BE2C (cell line): ENCODE data around the gene RXRA.

Source experiments
- DNase-seq: peaks from one replicate; pipeline ENCODE4 v3.0.0-alpha.2; 2020
- H3K27me3 ChIP-seq: fragments of 250-450 bp; sonication (Bioruptor Pico); 2 replicates; pipeline ENCODE4 v1.5.1; 2020; ENCODE audit warnings: mild to moderate bottlenecking
- H3K36me3 ChIP-seq: fragments of 250-450 bp; sonication (Bioruptor Pico); 2 replicates; pipeline ENCODE4 v1.5.1; 2020; ENCODE audit warnings: mild to moderate bottlenecking
- H3K4me1 ChIP-seq: fragments of 250-450 bp; sonication (Bioruptor Pico); 2 replicates; pipeline ENCODE4 v1.5.1; 2020
- H3K4me3 ChIP-seq: 2 replicates; pipeline ENCODE4 v1.5.1; 2011; ENCODE audit warnings: low read depth, low read length
- H3K9me3 ChIP-seq: fragments of 250-450 bp; sonication (Bioruptor Pico); 2 replicates; pipeline ENCODE4 v1.5.1; 2020
- TF ChIP-seq, protein P1 (sequence below): IDR thresholded peaks from 2 replicates; pipeline ENCODE4 v1.5.1; 2012; ENCODE audit warnings: mild to moderate bottlenecking, low read depth, low read length

RXRA gene

DNA sequence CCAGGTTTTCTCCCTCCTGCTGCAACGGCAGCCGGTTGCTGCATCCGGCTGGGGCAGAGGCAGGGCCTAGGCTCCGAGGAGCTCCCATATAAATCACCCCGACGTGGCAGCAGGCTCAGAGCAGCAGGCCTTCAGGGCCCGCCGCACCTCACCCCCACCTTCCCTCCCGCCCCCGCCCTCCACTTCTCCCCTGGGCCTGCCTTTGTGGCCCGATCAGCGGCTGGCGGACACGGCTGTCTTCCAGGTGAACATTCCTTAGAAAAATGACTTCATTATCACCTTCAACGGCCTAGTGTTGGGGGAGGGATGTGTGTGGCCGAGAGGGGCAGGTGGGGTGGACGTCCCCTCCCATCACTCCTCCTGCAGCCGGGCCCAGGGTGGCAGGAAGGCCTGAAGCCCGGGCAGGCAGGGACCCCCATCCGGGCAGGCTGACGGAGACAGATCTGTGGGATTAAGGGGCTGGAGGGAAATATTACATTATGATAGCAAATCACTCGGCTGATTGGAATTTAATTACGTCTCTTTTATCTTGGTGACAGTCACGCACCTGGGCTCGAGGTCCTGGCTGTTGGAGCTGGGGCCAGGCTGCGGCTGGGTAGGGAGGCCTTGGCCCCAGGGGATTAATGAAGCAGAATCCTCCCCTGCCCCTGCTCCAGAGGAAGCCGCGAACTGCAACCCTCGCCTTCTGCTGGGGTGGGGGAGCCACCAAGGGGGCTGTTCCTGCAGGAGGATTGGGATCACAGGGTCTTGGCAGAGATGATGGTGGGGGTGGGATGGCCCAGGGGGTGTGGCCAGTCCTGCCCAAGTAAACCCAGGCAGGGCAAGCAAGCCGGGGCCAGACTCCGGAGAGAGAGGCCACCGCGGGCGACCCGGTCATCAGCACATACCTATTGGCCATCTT, 38.4 kb upstream of the RXRA start:
- Histone ChIP-seq H3K9me3 (no peaks in the 10 kb centered on the region), H3K4me1 (peaks cover 9% of the 10 kb centered on the region), H3K36me3 (no peaks in the 10 kb centered on the region), H3K27me3 (no peaks in the 10 kb centered on the region), H3K4me3 (no peak overlapping the region)
- TF ChIP-seq, protein P1, sequence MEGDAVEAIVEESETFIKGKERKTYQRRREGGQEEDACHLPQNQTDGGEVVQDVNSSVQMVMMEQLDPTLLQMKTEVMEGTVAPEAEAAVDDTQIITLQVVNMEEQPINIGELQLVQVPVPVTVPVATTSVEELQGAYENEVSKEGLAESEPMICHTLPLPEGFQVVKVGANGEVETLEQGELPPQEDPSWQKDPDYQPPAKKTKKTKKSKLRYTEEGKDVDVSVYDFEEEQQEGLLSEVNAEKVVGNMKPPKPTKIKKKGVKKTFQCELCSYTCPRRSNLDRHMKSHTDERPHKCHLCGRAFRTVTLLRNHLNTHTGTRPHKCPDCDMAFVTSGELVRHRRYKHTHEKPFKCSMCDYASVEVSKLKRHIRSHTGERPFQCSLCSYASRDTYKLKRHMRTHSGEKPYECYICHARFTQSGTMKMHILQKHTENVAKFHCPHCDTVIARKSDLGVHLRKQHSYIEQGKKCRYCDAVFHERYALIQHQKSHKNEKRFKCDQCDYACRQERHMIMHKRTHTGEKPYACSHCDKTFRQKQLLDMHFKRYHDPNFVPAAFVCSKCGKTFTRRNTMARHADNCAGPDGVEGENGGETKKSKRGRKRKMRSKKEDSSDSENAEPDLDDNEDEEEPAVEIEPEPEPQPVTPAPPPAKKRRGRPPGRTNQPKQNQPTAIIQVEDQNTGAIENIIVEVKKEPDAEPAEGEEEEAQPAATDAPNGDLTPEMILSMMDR, result no peak
- peak; percentile 55 for DNase-seq

DNA sequence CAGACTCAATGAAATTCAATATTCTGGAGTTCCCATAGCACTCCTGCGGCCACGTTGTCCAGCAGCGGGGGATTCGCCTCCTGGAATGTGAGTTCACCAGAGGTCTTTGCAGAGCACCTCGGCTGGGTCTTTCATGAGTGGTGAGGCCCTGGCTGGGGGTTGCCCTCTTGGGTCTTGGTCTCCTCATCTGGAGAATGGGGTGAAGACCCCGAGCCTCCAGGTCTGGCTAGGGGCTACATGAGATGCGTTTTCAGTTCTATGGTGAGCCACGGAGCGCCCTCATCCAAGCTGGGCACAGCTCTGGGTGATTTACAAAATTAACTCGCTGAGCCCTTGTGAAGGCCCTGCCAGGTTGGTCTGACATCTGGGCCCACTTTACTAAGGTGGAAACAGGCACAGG, 37.5 kb upstream of the RXRA start:
- peaks cover 17% of the 10 kb centered on the region for H3K4me1 ChIP-seq
- TF ChIP-seq, protein P1, result no peak
- no peak for DNase-seq
- no peaks in the 10 kb centered on the region for H3K9me3 ChIP-seq
- H3K4me3 ChIP-seq, result no peak overlapping the region
- H3K27me3 ChIP-seq, result no peaks in the 10 kb centered on the region
- H3K36me3 ChIP-seq, result no peaks in the 10 kb centered on the region

DNA sequence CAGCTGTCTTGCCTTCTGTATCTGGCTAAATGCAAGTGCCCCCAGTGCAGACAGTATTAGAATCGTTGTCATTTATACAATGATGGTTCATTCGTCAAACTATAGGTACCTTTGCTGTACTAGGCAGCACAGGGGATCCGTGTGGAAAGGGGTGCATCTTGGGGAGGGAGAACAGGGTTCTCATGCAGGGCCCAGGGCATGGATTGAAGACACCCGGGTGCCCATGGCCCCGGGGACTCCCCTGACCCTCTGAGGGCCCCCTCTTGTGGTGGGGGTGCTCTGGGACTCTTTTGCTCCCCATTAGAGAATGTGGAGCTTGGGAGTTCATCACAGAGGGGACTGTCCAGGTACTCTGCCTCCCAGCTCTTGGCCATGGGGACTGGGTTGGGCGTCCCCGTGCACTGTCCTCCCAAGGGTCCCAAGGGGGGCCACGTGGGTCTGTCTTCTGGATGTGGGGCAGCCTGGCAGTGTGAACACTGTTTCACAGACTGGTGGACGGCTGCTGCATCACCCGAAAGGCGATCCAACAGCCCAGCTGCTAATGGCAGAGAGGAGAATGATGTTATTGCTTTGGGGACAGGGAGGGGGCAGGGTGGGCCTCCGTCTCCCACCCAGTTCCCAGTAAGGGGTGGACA, 36.9 kb upstream of the RXRA start:
- no peaks in the 10 kb centered on the region for H3K36me3 ChIP-seq
- no peak for DNase-seq
- TF ChIP-seq, protein P1, result no peak

DNA sequence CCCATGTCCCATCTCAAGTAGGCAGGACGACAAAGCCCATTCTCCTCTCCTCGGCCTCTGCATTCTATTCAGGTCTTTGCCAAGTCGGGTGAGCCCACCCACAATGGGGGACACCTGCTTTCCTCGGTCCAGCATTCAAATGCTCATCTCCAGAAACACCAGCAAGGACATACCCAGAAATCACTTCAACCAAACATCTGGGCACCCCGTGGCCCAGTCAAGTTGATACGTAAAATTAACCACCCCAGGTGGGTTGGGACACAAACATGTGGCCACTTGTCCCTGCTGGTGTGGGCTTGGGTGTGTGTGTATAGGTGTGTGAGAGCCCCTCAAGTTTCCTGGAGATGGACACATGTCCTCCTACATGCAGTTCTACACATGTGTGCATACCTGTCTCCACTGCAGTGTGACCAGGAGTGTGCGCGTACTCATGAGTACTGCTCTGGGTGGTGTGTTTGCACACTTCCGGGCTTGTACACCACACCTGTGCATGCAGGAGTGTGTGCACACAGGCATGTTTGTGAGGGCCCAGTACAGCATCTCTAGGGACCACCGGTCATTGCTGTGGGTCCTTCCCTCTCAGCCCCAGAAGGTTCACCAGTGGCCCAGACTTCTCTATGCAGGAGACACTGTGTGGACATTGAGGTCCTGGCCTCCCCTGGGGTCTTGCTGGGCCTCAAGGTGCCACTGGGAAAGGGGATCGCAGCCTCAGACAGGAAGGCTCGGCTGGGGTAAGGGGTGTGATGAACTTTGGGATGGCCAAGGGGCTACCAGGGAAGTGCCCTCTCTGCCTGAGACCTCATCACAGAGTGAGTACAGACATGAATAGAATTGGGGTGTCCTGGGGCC, 35.4 kb upstream of the RXRA start:
- H3K27me3 ChIP-seq, result no peaks in the 10 kb centered on the region
- H3K4me1 ChIP-seq, result peaks cover 25% of the 10 kb centered on the region

More for the DNA sequence above, 36.9 kb upstream of the RXRA start:
- Histone ChIP-seq H3K4me1 (peaks cover 21% of the 10 kb centered on the region), H3K4me3 (no peak overlapping the region), H3K27me3 (no peaks in the 10 kb centered on the region), H3K9me3 (no peaks in the 10 kb centered on the region)

DNA sequence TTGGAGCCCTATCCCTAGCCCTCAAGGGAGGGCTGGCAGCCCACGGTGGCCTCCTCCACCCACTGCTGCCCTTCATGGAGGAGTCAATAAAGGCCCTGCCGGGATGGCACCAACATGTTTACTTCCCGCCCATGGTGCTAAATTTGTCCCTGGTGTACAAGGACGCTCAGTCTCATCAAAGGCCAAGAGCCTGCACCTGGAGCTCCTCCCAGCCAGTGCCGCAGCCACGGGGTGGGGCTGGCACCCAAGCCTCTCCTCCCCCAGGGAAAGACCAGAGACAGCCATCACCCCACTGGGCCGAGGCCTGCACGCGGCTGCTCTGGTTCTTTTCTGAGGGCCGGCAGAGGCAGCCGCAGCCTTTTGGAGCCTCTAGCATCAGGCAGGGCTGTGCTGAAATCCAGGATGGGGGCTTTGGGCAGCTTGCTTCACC, 34.8 kb upstream of the RXRA start:
- Histone ChIP-seq H3K4me3 (no peak overlapping the region), H3K36me3 (no peaks in the 10 kb centered on the region), H3K4me1 (peaks cover 25% of the 10 kb centered on the region), H3K27me3 (no peaks in the 10 kb centered on the region), H3K9me3 (no peaks in the 10 kb centered on the region)
- no peak for DNase-seq
- TF ChIP-seq, protein P1, result no peak

More for the DNA sequence above, 35.4 kb upstream of the RXRA start:
- Histone ChIP-seq H3K36me3 (no peaks in the 10 kb centered on the region), H3K4me3 (no peak overlapping the region), H3K9me3 (no peaks in the 10 kb centered on the region)
- DNase-seq, result no peak
- TF ChIP-seq, protein P1, result no peak
